Mesothelial cell of epicardium (in vitro differentiated cells): Measurements from ENCODE around the gene CTAGE8. TPM values are rescaled to one million over a fixed set of nuclear protein-coding genes. Genes with fewer than 3 reads are reported as not detected.
A peak's percentile ranks its signal among the peaks of the same experiment; 100 is the strongest.
"Not testable (repeated sequence)": the region's sequence is repeated elsewhere in the genome, so short reads cannot be mapped to it uniquely, and the experiment has no call there.

Source experiments
- DNase-seq, 2 experiments: peaks; one replicate each; pipeline ENCODE4 v3.0.0; 2021; ENCODE audit warnings: low spot score in 2 of 2; ENCODE audit not compliant: unreplicated experiment in 2 of 2
- H3K27ac Mint-ChIP-seq: 2 replicates; pipeline ENCODE4 v1.8.0; 2021; ENCODE audit warnings: mixed read lengths
- H3K27me3 Mint-ChIP-seq: 2 replicates; pipeline ENCODE4 v1.8.0; 2021; ENCODE audit warnings: low read depth, mixed read lengths
- H3K36me3 Mint-ChIP-seq: 2 replicates; pipeline ENCODE4 v1.8.0; 2021; ENCODE audit warnings: mixed read lengths
- H3K4me1 Mint-ChIP-seq: 2 replicates; pipeline ENCODE4 v1.8.0; 2021; ENCODE audit warnings: mixed read lengths
- H3K4me3 Mint-ChIP-seq: 2 replicates; pipeline ENCODE4 v1.8.0; 2021; ENCODE audit warnings: mild to moderate bottlenecking, moderate library complexity, mixed read lengths
- H3K9me3 Mint-ChIP-seq: 2 replicates; pipeline ENCODE4 v1.8.0; 2021; ENCODE audit warnings: mixed read lengths
- total RNA-seq: library from RNA; stranded (reverse); gene quantifications from 3 replicates; pipeline ENCODE4 v1.2.1, GENCODE V29; 2021

The CTAGE8 gene
- total RNA-seq, 1 donor from 2014 or later = 6.2 TPM

DNA sequence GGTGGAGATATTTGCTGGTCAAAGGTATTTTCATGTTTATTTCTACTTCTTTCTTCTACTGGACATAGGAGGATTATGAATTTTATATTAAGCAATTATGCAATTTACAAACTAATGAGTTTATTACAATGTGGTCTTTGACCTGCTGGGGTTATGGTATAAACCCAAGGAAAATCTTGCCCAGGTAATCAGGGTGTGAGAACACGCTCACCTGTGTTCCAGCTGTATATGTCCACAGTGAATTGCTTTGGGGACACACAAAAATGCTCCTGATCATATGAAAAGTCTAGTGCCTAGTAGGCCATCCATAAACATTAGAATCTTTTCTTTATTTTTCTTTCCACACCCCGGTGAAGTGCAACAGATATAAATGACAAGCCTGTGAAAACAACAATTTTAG is 29.7 kb downstream of the CTAGE8 start, which contains the start of gene OR2A42:
OR2A42 (minus strand) TSS at position 241 of the 400 bp plus-strand sequence. CDS start 6,762 bp downstream, outside the sequence.
- H3K27me3 Mint-ChIP-seq, H3K9me3 Mint-ChIP-seq, H3K27ac Mint-ChIP-seq, DNase-seq, H3K4me1 Mint-ChIP-seq, H3K36me3 Mint-ChIP-seq, H3K4me3 Mint-ChIP-seq: not testable (repeated sequence)

DNA sequence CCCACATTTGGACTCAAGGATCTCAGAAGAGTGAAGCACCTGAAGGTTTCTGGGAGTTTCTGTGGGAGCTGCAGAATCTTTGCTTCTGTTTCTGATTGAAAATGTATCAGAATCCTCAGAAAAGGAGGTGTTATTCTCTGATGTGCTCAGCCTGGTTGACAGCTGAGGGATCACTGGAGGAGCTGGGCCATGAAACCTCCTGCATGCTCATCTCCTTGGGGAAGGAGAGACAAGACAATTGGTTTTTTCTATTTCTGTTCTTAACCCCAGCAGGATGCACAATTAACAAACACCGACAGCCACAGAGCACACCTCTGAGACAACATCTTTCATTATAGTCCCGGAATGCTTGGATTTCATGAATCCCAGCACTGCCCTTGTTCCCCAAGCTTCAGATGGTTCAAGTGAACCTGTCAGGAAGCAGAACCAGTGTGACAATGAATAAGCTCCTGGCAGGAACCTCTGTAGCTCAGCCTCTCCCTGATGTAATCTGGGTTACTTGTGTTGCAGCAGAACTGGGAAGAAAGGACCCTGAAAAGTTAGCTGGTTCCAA is 30.5 kb downstream of the CTAGE8 start:
- H3K9me3 Mint-ChIP-seq, H3K27me3 Mint-ChIP-seq, H3K4me1 Mint-ChIP-seq, H3K27ac Mint-ChIP-seq, H3K36me3 Mint-ChIP-seq, DNase-seq, H3K4me3 Mint-ChIP-seq: not testable (repeated sequence)

DNA sequence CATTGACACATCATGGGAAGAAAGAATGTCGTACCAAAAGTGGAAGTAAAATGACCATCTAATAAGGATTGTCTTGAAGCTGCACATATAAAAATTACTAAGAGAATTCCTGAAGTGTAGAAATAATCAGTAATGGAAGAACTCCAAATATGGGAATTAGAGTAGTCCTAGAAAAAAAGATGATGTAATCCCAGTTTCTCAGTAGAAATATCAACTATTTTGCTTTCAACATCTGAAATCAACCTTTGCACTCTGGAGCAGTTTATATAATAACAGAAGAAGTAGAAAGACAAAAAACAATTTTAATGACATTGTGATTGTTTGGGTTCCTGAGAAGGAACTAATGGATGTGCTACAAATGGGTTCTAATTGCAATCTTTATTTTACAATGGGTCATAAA is 36.0 kb downstream of the CTAGE8 start:
- H3K27me3 Mint-ChIP-seq, H3K4me3 Mint-ChIP-seq, H3K9me3 Mint-ChIP-seq, H3K4me1 Mint-ChIP-seq, DNase-seq, H3K36me3 Mint-ChIP-seq, H3K27ac Mint-ChIP-seq: not testable (repeated sequence)

GRCh38 chr7:144231027-144231426 is 38.1 kb downstream of the CTAGE8 start:
- not testable (repeated sequence) for H3K9me3 Mint-ChIP-seq, DNase-seq, H3K27me3 Mint-ChIP-seq, H3K4me1 Mint-ChIP-seq, H3K27ac Mint-ChIP-seq, H3K36me3 Mint-ChIP-seq, H3K4me3 Mint-ChIP-seq

DNA sequence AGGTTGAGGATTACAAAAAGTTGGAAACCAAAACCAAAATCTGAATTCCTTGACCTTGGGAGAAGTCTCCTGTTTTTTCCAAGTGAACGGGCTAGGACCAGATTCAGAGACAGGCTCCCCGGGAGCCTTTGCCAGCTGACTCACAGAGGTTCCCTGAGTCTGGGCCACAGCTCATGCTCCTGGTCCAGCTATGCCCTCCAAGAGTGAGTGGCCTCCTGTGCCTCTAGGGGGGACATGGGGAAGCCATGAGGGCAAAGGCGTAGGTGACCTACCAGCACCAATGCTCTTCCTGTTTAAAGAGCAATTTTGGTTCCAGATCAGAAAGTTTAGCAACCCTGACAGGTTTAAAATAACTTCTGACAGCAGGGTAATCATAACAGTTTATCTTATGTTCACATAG is 40.3 kb downstream of the CTAGE8 start:
- not testable (repeated sequence) for H3K36me3 Mint-ChIP-seq, H3K27ac Mint-ChIP-seq, H3K27me3 Mint-ChIP-seq, H3K9me3 Mint-ChIP-seq, DNase-seq, H3K4me3 Mint-ChIP-seq, H3K4me1 Mint-ChIP-seq

GRCh38 chr7:144226866-144227265 is 42.2 kb downstream of the CTAGE8 start:
- not testable (repeated sequence) for H3K36me3 Mint-ChIP-seq, H3K27ac Mint-ChIP-seq, H3K27me3 Mint-ChIP-seq, H3K4me1 Mint-ChIP-seq, H3K9me3 Mint-ChIP-seq, H3K4me3 Mint-ChIP-seq, DNase-seq

DNA sequence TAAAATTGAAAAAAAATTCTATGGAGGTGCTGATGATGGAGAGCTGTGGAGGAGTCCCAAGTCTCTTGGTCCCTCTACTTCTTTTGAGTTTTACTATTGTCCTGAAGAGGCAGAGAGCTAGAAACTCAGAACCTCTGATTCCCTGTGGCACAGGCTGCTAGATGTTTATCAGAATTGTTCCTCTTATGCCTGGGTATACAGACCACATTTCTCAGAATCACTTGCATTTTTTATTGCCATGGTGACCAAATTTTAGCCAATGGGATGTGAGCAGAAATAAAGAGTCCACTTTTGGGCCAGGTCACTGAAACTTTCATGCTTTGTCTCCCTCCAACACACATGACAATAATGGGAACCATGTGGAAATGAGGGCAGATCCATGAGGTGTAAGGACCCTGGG is 45.4 kb downstream of the CTAGE8 start:
- not testable (repeated sequence) for H3K4me3 Mint-ChIP-seq, H3K27ac Mint-ChIP-seq, H3K27me3 Mint-ChIP-seq, H3K36me3 Mint-ChIP-seq, H3K9me3 Mint-ChIP-seq, DNase-seq, H3K4me1 Mint-ChIP-seq

DNA sequence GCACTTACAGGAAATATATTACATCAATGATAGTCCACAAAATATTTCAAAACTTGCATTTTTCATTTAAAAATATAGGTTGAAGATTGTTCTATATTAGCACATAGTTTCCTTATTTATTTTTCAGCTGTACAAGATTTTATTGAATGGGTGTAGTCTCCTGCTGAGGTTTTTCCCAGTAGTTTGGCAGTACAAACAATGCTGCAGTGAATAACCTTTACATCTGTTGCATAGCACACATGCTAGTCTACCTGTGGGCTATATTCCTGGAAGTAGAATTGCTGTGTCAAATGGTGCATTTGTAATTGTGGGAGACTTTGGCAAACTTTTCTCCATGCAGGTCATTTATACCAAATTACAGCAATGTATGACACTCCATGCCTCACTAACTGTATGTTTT is 48.6 kb downstream of the CTAGE8 start:
- H3K27me3 Mint-ChIP-seq, H3K36me3 Mint-ChIP-seq, H3K4me1 Mint-ChIP-seq, H3K27ac Mint-ChIP-seq, H3K9me3 Mint-ChIP-seq, H3K4me3 Mint-ChIP-seq, DNase-seq: not testable (repeated sequence)

DNA sequence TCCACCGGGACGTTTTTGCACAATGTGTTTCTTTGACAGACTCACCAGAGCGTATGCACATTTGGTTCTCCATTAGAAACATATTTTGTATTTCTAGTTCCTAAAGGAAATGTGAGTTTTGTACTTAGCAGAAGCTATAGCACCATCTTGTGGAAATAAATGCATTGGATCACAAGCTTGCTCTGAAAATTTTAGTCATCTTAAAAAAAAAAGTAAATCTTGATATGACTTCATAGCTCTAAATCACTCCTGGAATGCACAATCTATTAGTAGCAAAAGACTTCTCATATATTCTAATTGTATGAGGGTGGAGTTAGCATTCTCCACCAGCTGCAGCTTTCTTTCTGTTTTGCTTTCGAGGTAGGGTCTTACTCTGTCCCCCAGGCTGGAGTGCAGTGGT is 49.9 kb downstream of the CTAGE8 start:
- H3K27ac Mint-ChIP-seq, H3K4me3 Mint-ChIP-seq, H3K27me3 Mint-ChIP-seq, H3K36me3 Mint-ChIP-seq, H3K9me3 Mint-ChIP-seq, H3K4me1 Mint-ChIP-seq, DNase-seq: not testable (repeated sequence)

DNA sequence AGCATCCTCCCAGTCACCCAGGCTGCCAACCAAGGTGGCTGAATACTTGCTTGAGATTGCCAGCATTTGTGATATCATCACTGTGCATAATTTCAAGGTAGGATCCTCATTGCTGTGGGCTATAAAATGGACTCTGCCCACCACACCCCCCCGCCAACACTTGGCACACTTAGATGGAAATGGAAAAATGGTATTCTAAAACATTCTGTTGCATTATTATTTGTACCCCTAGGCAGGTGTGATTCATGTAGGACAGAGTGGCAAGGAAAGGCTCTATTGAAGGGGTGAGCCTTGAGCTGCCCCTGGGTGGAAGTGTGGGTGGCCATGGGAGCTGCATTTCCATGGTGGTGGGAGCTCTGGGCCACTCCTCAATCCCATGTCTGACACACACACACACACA is 50.5 kb downstream of the CTAGE8 start:
- H3K36me3 Mint-ChIP-seq, H3K4me3 Mint-ChIP-seq, DNase-seq, H3K27me3 Mint-ChIP-seq, H3K4me1 Mint-ChIP-seq, H3K9me3 Mint-ChIP-seq: not testable (repeated sequence)
- peak overlapping the region; percentile 56 for H3K27ac Mint-ChIP-seq

DNA sequence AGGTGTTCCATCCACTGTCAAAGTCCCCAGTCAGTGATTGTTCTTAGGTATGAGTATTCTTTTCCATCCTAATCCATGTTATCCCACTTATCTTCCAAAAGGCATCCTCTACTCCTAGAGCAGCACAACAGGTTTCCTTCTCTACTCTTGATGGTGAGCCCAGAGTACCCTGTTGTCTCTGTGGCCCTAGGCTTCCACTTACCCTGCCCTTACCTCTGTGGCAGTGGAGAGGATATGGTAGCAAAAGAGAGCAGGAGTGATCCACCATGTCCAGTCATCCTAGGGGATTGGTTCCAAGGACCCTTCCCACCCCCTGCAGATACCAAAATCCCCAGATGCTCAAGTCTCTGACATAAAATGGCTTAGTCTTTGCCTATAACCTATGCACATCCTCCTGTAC is 51.9 kb downstream of the CTAGE8 start:
- H3K27me3 Mint-ChIP-seq = not testable (repeated sequence)

More for the DNA sequence above, 51.9 kb downstream of the CTAGE8 start:
- not testable (repeated sequence) for H3K27ac Mint-ChIP-seq, H3K36me3 Mint-ChIP-seq, H3K9me3 Mint-ChIP-seq, DNase-seq, H3K4me3 Mint-ChIP-seq, H3K4me1 Mint-ChIP-seq

Other genes starting within 250 kb of the CTAGE8 start
- gene OR2A5, start 220.3 kb downstream of the CTAGE8 start, total RNA-seq = not detected in 3 replicates
- gene OR2A25, start 199.5 kb downstream of the CTAGE8 start, total RNA-seq = not detected in 3 replicates
- gene OR2A12, start 183.0 kb downstream of the CTAGE8 start, total RNA-seq = not detected in 3 replicates
- gene OR2A2, start 159.7 kb downstream of the CTAGE8 start, total RNA-seq = not detected in 3 replicates
- gene OR2A14, start 146.1 kb downstream of the CTAGE8 start, total RNA-seq = not detected in 3 replicates
- 3.1 to 5.5 TPM (median 5.4 TPM) in 3 replicates for gene CTAGE4, start 85.8 kb downstream of the CTAGE8 start, total RNA-seq
- 14.9 to 15.9 TPM (median 15.0 TPM) in 3 replicates for gene ARHGEF35, start 73.5 kb downstream of the CTAGE8 start, total RNA-seq
- 0.09 to 0.50 TPM (median 0.22 TPM) in 3 replicates for gene OR2A42, start 29.7 kb downstream of the CTAGE8 start, total RNA-seq
- 10.8 to 11.3 TPM (median 11.1 TPM) in 3 replicates for gene OR2A7, start 4.5 kb downstream of the CTAGE8 start, total RNA-seq
- 0.24 to 0.27 TPM (median 0.27 TPM) in 3 replicates for gene OR2A1, start 43.1 kb upstream of the CTAGE8 start, total RNA-seq
- gene ARHGEF5, start 86.1 kb upstream of the CTAGE8 start, total RNA-seq = 35.9 to 37.6 TPM (median 37.4 TPM) in 3 replicates
- not detected in 3 replicates for gene NOBOX, start 134.4 kb upstream of the CTAGE8 start, total RNA-seq